Upper lobe of right lung (tissue), 1 donor: ENCODE measurements around the gene MCOLN3. TPM values are rescaled to one million over a fixed set of nuclear protein-coding genes. Genes with fewer than 3 reads are reported as not detected.
"Not testable (repeated sequence)": the region's sequence is repeated elsewhere in the genome, so short reads cannot be mapped to it uniquely, and the experiment has no call there.

Experiments used
- ATAC-seq: fragments of 200-7000 bp; cut with Tn5 transposase; one replicate; pipeline ENCODE4 v1.9.1; 2020; ENCODE audit warnings: mild to moderate bottlenecking, moderate library complexity
- DNase-seq: peaks from one replicate; pipeline ENCODE4 v3.0.0-alpha.2; 2020
- H3K27ac ChIP-seq: fragments of 200-600 bp; one replicate; pipeline ENCODE4 v1.8.0; 2022
- H3K27me3 ChIP-seq: fragments of 200-600 bp; one replicate; pipeline ENCODE4 v1.8.0; 2022; ENCODE audit warnings: mild to moderate bottlenecking
- H3K36me3 ChIP-seq: fragments of 200-600 bp; one replicate; pipeline ENCODE4 v1.8.0; 2022
- H3K4me1 ChIP-seq: fragments of 200-600 bp; one replicate; pipeline ENCODE4 v1.8.0; 2022
- H3K4me3 ChIP-seq: fragments of 200-600 bp; one replicate; pipeline ENCODE4 v1.8.0; 2022; ENCODE audit warnings: mild to moderate bottlenecking
- H3K9me3 ChIP-seq: fragments of 200-600 bp; one replicate; pipeline ENCODE4 v1.8.0; 2022
- intact Hi-C: fragments of 100-400 bp; cut with DNase I; formaldehyde crosslinking; loops from one replicate; pipeline ENCODE4 v1.11.0; 2022
- total RNA-seq: library from RNA; stranded (reverse); fragmentation: NEBNext Ultra II Directional; extraction: Animal tissue kit (Norgen Biotek cat#: 25700); gene quantifications from one replicate; pipeline ENCODE4 v1.2.1, GENCODE V29; 2021
- TF ChIP-seq, protein P1 (sequence below): fragments of 200-600 bp; IDR thresholded peaks from one replicate; pipeline ENCODE4 v1.8.0; 2022; ENCODE audit warnings: antibody characterized with exemption
- donor health status: DM: no; HTN: yes; CAD: no; lungs with severe emphysema.

MCOLN3 gene
- total RNA-seq, 1 donor from 2014 or later, result 14.0 TPM

DNA sequence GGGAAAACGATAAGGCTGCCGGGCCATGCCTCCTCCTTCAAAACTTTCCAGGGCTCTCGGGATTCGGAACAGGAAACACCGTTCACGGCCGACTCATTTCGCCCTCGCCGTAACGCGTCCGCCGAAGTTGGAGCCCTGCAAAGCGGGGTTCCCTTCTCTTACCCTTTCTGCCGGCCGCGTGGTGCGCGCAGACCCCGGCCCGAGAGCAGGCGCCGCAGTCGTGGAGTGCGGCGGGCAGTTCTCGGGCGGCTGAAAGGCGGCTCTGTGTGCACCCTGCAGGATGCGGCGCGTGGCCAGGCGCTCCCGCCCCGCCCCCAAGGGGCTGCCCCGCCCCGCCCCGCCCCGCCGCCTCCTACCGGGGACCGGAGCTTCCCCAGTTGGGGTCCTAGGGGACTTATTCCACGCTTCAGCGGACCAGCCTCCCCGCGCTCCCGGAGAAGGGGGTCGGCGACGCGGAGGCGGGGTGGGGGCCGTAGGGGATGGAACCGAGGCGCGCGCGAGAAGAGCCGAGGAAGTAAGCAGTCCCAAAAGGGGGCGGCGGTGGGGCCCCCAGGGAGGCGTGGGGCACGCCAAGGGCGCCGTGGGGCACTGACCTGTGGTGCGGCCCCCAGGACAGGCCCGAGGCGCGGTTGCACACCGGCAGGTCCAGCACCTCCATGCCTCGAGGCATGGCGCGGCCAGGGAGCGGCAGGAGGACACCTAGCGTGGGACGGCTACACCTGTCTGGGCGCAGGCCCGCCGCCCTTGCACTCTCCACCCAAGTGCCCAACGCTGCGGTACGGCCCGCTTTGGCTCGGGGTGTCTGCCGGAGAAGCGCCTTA, 51.2 kb downstream of the MCOLN3 start, which contains the start of gene MCOLN2:
TSS of gene MCOLN2 (minus strand) at position 268 of the 821 bp plus-strand sequence. CDS start at position 27, 241 bp downstream.
- Histone ChIP-seq H3K4me1 (peaks cover 11% of the 10 kb centered on the region), H3K36me3 (no peaks in the 10 kb centered on the region), H3K4me3 (peak within 1 kb of the TSS; percentile 65), H3K27me3 (peaks cover 18% of the 10 kb centered on the region), H3K9me3 (no peaks in the 10 kb centered on the region), H3K27ac (peak within 1 kb of the TSS; percentile 36)
- TF ChIP-seq, protein P1, sequence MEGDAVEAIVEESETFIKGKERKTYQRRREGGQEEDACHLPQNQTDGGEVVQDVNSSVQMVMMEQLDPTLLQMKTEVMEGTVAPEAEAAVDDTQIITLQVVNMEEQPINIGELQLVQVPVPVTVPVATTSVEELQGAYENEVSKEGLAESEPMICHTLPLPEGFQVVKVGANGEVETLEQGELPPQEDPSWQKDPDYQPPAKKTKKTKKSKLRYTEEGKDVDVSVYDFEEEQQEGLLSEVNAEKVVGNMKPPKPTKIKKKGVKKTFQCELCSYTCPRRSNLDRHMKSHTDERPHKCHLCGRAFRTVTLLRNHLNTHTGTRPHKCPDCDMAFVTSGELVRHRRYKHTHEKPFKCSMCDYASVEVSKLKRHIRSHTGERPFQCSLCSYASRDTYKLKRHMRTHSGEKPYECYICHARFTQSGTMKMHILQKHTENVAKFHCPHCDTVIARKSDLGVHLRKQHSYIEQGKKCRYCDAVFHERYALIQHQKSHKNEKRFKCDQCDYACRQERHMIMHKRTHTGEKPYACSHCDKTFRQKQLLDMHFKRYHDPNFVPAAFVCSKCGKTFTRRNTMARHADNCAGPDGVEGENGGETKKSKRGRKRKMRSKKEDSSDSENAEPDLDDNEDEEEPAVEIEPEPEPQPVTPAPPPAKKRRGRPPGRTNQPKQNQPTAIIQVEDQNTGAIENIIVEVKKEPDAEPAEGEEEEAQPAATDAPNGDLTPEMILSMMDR, result no peak
- DNase-seq (peak; percentile 74), ATAC-seq (peak; percentile 91)
- intact Hi-C loops, result no loop called here

DNA sequence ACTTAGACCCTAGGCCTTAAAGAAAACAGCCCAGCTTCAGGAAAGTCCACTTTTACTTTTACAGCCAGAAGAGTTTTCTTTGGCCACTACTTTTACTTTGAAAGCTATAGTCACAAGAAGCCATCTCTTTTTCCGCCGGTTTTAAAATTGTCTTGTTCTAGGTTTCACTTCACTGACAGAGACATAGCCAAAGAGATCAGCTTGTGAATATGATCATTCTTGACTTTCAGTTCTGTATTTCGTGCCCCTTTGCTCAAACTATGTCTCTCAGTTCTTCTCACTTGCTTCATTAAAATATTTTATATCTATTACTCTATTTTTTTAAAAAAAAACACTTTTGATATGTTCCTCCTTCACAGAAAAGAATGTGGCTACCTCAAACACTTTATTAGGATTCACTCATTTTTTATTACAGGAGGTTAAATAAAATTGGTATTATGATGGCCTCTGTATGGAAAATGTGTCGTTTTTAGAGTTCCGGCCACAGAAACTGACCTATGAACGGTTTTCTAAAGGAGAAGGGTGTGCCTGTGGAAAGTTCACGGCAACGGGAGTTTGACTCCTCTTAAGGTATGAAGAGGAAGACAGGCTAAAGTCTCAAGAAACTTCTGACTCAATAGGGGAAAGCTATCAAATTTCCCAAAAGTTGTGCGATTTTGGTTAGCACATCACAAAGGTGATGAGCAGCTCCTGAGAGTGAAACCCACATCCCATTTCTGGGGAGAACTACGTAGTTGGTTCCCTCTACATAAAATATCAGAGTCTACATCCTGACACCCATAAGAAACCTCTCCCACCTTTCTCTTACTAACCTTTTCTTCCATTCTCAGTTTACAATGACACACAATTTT, 52.6 kb downstream of the MCOLN3 start:
- intact Hi-C loops, result no loop called here
- ATAC-seq, result no peak
- peak overlapping the region; percentile 65 for H3K4me3 ChIP-seq

DNA sequence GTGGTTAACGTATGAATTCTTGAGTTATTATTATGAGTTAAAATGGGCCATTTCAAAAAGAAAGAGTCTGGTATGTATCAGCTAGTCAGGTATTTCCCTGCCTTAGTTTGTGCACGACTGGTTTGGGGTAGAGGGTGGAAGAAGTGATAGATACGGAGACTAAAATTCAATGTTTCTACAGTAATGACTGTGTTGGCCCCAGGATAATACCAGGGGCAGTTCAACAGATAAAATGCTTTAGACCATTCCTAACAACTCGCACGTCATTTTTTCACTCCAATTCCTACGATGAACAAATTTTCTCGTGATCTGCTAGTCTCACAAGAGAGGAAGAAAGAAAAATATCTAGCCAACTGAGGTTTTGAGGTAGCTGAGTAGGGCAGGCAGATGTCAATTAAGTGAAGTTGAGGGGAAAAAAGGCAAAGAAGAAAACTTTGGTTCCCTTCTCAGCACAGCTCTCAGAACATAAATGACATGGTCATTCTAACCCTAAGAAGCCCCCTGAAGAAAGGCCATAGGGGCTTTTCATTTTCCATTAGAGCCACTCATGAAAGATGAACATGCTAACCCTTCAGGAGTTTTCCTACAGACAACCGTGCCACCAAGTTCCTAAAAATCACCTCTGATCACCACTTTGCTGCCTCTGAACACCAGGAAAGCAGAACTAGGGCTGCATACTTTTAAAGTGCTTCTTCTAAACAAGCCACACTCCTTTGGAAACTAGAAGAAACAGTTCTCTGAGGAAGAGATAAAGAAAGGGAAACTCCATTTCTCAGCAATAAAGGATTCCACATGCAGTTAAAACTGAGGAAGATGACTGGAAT, 57.0 kb downstream of the MCOLN3 start:
- no peaks in the 10 kb centered on the region for H3K9me3 ChIP-seq
- TF ChIP-seq, protein P1, result no peak
- no peak for ATAC-seq
- DNase-seq, result no peak
- H3K4me1 ChIP-seq, result peaks cover 4% of the 10 kb centered on the region
- intact Hi-C loops, result no loop called here
- H3K27ac ChIP-seq, result no peak overlapping the region
- no peak overlapping the region for H3K4me3 ChIP-seq
- H3K36me3 ChIP-seq, result no peaks in the 10 kb centered on the region
- H3K27me3 ChIP-seq, result no peaks in the 10 kb centered on the region

More for the DNA sequence above, 52.6 kb downstream of the MCOLN3 start:
- Histone ChIP-seq H3K4me1 (peaks cover 15% of the 10 kb centered on the region), H3K36me3 (no peaks in the 10 kb centered on the region), H3K9me3 (no peaks in the 10 kb centered on the region), H3K27me3 (peaks cover 11% of the 10 kb centered on the region), H3K27ac (no peak overlapping the region)
- DNase-seq, result no peak
- TF ChIP-seq, protein P1, result no peak

DNA sequence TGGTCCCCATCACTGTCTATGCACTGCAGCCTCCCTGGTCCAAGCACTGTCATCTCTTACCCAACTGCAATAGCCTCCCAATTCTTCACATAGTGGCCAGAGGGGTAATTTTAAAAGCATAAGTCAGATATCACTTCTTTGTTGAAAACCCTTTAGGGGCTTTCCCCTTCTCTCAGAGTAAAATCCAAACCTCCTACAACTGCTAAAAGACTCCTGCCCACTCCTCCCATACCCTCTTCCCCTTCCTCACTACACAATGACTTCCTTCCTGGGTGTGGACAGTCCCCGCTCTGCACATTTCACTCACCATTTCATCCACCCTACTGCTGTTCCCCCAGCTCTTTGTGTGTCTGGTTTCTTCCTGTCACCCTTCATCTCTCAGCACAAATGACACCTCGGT, 59.7 kb downstream of the MCOLN3 start:
- H3K4me1 ChIP-seq, result peaks cover 4% of the 10 kb centered on the region
- no peak for DNase-seq
- H3K27me3 ChIP-seq, result no peaks in the 10 kb centered on the region
- no peaks in the 10 kb centered on the region for H3K36me3 ChIP-seq
- no peak for ATAC-seq
- H3K27ac ChIP-seq, result no peak overlapping the region
- no peaks in the 10 kb centered on the region for H3K9me3 ChIP-seq
- H3K4me3 ChIP-seq, result no peak overlapping the region
- TF ChIP-seq, protein P1, result no peak
- intact Hi-C loops, result no loop called here

DNA sequence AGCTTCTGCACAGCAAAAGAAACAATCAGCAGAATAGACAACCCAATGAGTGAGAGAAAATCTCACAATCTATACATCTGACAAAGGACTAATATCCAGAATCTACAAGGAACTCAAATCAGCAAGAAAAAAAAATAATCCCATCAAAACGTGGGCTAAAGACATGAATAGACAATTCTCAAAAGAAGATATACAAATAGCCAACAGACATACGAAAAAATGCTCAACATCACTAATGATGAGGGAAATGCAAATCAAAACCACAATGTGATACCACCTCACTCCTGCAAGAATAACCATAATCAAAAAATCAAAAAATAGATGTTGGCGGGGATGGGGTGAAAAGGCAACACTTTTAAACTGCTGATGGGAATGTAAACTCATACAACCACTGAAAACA, 61.7 kb downstream of the MCOLN3 start:
- DNase-seq, H3K9me3 ChIP-seq, H3K36me3 ChIP-seq, H3K27ac ChIP-seq, H3K27me3 ChIP-seq, ATAC-seq, H3K4me3 ChIP-seq, intact Hi-C loops, H3K4me1 ChIP-seq: not testable (repeated sequence)
